ENCODE measurements around the gene SIK2.

GRCh38 chr11:111612224-111612623, 10.0 kb downstream of the SIK2 start:
- TF ChIP-seq CTCF (IDR thresholded peaks at IDR 0.05; ENCODE audit: extremely low read depth in 1 of 2, insufficient read depth in 1 of 2, low read depth in 1 of 2, low read length in 2 of 2) (no peak), POLR2A (IDR thresholded peaks at IDR 0.05; ENCODE audit: low read depth, low read length) (no peak), EZH2 (IDR thresholded peaks at IDR 0.05; ENCODE audit: borderline replicate concordance, low read depth, low read length, severe bottlenecking) (no peak), FOS (IDR thresholded peaks at IDR 0.05; ENCODE audit: borderline replicate concordance, insufficient read depth, low read length) (no peak), JUN (IDR thresholded peaks at IDR 0.05; ENCODE audit: borderline replicate concordance, insufficient read depth, insufficient read length, low read depth) (no peak), MYC (IDR thresholded peaks at IDR 0.05; ENCODE audit: low read depth, low read length) (no peak), POLR2AphosphoS5 (IDR thresholded peaks at IDR 0.05; ENCODE audit: insufficient read depth, low read depth, low read length) (no peak)
